Measurements from ENCODE around the gene SPO11. TPM values are rescaled to one million over a fixed set of nuclear protein-coding genes. Genes with fewer than 3 reads are reported as not detected.

The SPO11 gene
- total and polyA plus RNA-seq, 2 of the 8 experiments (the other 6 are each of a cell fraction or from before 2014, with no cell fraction given), result not detected

DNA sequence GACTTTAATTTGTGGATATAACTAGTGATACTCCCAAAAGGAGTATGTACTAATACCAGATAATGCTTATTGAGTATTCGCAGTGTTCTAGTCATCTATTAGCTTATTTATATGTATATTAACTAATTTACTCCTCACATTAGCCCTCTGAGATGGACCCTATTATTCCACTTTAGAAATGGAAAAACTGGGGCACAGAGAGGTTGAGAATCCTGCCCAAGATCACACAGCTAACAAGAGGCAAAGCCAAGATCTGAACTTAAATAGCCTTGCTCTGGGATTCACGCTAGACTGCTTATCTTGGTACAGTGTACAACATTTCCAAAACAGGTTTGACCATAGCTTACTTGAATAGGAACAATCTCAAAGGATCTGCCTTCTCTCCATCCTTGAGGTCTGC, 8.5 kb upstream of the SPO11 start (continued):
- no peak for TF ChIP-seq EZH2 (IDR thresholded peaks at IDR 0.05; ENCODE audit: low read depth, low read length, severe bottlenecking)
- no peak for TF ChIP-seq SAP30 (IDR thresholded peaks at IDR 0.05; ENCODE audit: insufficient read depth, insufficient replicate concordance, low read length)

Data from H1 (cell line).